Muscle of leg (tissue), 11 donors: ENCODE measurements around the gene PLOD3. TPM values are rescaled to one million over a fixed set of nuclear protein-coding genes. Genes with fewer than 3 reads are reported as not detected.

Experiments used
- DNase-seq: peaks from one replicate; pipeline ENCODE4 v3.0.0; 2013
- H3K27ac ChIP-seq: one replicate; pipeline ENCODE4 v1.5.1; 2013; ENCODE audit warnings: mild to moderate bottlenecking, low read length, control low read depth
- H3K27me3 ChIP-seq: one replicate; pipeline ENCODE4 v1.6.1; 2013; ENCODE audit warnings: low read length; ENCODE audit not compliant: control insufficient read depth, insufficient read depth
- H3K36me3 ChIP-seq: one replicate; pipeline ENCODE4 v1.6.1; 2013; ENCODE audit warnings: low read length; ENCODE audit not compliant: control insufficient read depth, insufficient read depth
- H3K4me1 ChIP-seq: one replicate; pipeline ENCODE4 v1.6.1; 2013; ENCODE audit warnings: low read length; ENCODE audit not compliant: control insufficient read depth, insufficient read depth
- H3K4me3 ChIP-seq: one replicate; pipeline ENCODE4 v1.5.1; 2013; ENCODE audit warnings: low read length, control low read depth
- H3K9me3 ChIP-seq: replicated peaks from 2 replicates; pipeline ENCODE4 v1.6.1; 2013; ENCODE audit warnings: low read depth, low read length; ENCODE audit not compliant: control insufficient read depth
- WGBS: methylation state at CpG from one replicate; pipeline ENCODE4 v1.1.5; 2013; ENCODE audit warnings: missing lambda C conversion rate; ENCODE audit not compliant: insufficient coverage; 5-methylcytosine and 5-hydroxymethylcytosine counted together
- polyA plus RNA-seq, 8 donors: library from polyadenylated mRNA; unstranded; fragments of 120-200 nt; gene quantifications; one replicate each; pipeline versions ENCODE4 v1.2.1 to v1.2.3, GENCODE V29; 2013; ENCODE audit warnings: inconsistent platforms in 1 of 8, low replicate concordance in 1 of 8; ENCODE audit not compliant: insufficient read length in 8 of 8, insufficient read depth in 1 of 8
- total RNA-seq: library from RNA; stranded (reverse); fragments of 120-200 nt; gene quantifications from one replicate; pipeline ENCODE4 v1.2.4, GENCODE V29; 2013

PLOD3 gene
- total and polyA plus RNA-seq, 9 donors: 24.8 to 78.2 (median 51.0) TPM

DNA sequence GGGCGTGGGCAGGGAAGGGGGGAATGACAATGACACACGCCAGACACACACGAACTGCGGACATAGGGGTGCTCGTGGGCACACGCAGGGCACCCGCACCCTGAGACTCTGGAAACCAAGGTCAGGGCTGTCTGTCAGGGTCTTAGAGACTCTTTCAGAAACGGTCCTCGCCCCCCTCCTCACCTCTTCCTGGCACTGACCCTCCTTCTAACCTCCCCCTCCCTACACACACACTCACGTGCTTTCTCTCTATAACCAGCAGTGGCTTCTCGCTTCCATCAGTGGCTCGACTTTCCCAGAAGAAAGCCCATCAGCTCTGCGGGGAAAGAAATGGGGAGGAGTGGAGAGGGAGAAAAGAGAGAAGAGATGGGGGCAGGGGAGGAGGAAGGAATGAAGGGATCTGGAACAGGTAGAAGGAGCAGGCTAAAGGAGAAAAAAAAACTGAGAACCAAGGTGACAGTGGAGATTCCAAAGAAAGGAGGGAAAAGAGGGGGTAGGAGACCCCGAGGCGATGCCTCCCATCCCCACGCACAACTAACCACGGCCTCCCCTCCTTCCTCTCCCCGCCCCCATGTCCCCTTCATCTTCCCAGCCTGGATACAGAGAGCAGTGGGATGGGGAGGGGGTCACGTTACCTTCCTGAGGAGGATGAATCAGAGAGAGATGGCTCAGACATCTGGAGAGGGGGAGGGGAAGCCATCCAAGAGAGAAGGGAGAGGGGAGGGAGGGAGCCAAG lies 50.3 kb downstream of the PLOD3 start:
- no peak for DNase-seq
- H3K9me3 ChIP-seq: no peaks in the 10 kb centered on the region
- 0% methylated on average over 11 of the region's 19 CpGs for WGBS
- peaks cover 98% of the 10 kb centered on the region for H3K27me3 ChIP-seq
- no peaks in the 10 kb centered on the region for H3K36me3 ChIP-seq
- H3K4me3 ChIP-seq: no peak overlapping the region
- no peak overlapping the region for H3K27ac ChIP-seq
- peaks cover 36% of the 10 kb centered on the region for H3K4me1 ChIP-seq

DNA sequence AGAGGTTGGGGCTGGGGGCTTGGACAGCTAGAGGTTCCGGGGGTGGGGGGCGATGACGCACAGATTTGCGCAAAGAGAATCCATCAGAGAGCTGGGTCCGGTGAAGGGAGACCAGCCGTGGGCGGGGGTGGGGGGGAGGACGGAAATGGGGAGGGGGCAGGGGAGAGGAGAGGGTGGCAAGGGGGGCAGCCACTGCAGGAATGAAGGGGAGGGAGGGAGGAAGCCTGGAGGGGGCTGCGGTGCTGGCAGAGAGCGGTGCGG lies 50.8 kb downstream of the PLOD3 start:
- H3K4me1 ChIP-seq: peaks cover 32% of the 10 kb centered on the region
- DNase-seq: no peak
- H3K27me3 ChIP-seq: peaks cover 98% of the 10 kb centered on the region
- H3K36me3 ChIP-seq: no peaks in the 10 kb centered on the region
- no peaks in the 10 kb centered on the region for H3K9me3 ChIP-seq
- no peak overlapping the region for H3K27ac ChIP-seq
- H3K4me3 ChIP-seq: no peak overlapping the region
- WGBS: 0% methylated on average over 7 of the region's 11 CpGs

DNA sequence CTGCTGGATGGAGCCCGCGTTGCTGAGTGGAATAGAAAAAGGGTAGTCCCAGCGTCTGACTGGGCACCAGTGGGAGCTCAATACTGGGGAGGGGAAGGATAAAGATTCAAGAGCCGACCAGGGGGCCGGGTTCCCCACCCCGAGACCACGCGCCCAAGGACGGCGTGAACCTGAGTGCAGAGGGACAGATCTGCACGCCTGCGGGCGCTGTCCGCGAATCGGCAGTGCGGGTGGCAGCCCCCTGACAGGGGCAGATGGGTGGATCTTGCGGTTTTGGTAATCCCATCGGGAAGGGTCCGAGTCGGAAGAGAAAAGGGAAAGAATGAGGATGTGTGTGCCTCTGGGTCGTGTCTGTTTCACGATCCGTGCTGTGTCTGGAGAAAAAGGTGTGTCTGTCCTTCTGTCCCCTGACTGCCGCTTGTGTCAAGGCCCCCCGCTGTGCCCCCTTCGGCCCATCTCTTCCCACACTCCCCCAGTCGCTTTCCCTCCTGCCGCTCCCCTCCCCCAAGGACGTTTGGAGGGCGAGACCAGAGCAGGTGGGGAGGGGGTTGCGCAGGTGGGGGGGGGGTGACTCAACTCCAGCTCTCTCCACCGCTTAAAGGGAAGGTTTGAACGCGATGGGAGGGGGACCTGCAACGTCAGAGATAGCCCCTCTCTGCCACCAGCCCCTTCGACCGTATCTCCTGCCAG lies 51.3 kb downstream of the PLOD3 start:
- H3K27me3 ChIP-seq: peaks cover 94% of the 10 kb centered on the region
- no peaks in the 10 kb centered on the region for H3K36me3 ChIP-seq
- H3K4me3 ChIP-seq: no peak overlapping the region
- peaks cover 32% of the 10 kb centered on the region for H3K4me1 ChIP-seq
- no peak overlapping the region for H3K27ac ChIP-seq
- WGBS: under 1% methylated on average over 26 of the region's 38 CpGs
- no peaks in the 10 kb centered on the region for H3K9me3 ChIP-seq
- no peak for DNase-seq

DNA sequence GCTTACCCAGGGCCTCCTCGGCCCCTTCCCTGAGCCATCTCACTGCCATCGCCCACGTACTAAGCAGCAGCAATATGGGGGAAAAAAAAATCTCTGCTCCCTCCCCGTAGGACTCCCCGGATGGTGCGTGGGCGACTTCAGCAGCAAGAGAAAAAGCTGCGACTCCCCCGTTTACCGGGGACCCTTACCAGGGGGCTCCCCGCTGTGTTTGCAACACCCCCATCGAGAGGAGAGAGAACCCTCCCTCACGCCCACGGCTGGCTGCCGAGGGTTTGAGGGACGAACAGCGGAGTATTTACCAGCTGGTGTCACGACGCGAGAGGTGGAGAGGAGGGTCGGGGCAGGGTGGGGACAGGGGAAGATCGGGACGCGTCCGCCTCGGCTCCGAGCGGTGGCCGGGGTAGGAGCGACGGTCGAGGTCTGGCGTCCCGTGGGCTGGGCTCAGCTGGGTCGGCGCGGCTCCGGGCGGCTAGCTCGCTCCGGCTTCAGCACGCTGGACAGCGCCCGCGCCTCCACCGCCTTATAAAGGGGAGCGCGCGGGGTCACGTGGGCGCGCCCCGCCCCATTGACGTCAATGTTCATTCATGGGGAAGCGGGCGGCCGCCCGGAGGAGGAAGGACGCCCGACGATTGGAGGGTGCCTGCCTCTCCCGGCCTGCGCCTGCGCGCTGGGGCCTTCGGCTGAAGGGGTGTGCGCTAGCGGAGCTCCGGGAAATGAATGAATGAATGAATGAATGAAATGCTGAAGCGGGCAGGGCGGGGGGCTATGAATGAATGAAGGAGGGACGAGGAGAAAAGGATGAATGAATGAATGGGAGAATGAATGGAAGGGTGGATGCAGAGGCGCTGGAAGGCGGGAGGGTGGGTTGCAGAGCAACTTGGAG lies 52.1 kb downstream of the PLOD3 start, which contains the start of gene VGF:
VGF (minus strand) TSS at position 495 of the 883 bp plus-strand sequence. CDS start 726 bp downstream, outside the sequence.
- Histone ChIP-seq H3K36me3 (peaks cover 4% of the 10 kb centered on the region), H3K4me3 (no peak within 1 kb of the TSS), H3K4me1 (peaks cover 32% of the 10 kb centered on the region), H3K27ac (no peak within 1 kb of the TSS), H3K9me3 (no peaks in the 10 kb centered on the region), H3K27me3 (peaks cover 86% of the 10 kb centered on the region)
- DNase-seq: peak; percentile 94
- WGBS: 1% methylated on average over 65 of the region's 74 CpGs

DNA sequence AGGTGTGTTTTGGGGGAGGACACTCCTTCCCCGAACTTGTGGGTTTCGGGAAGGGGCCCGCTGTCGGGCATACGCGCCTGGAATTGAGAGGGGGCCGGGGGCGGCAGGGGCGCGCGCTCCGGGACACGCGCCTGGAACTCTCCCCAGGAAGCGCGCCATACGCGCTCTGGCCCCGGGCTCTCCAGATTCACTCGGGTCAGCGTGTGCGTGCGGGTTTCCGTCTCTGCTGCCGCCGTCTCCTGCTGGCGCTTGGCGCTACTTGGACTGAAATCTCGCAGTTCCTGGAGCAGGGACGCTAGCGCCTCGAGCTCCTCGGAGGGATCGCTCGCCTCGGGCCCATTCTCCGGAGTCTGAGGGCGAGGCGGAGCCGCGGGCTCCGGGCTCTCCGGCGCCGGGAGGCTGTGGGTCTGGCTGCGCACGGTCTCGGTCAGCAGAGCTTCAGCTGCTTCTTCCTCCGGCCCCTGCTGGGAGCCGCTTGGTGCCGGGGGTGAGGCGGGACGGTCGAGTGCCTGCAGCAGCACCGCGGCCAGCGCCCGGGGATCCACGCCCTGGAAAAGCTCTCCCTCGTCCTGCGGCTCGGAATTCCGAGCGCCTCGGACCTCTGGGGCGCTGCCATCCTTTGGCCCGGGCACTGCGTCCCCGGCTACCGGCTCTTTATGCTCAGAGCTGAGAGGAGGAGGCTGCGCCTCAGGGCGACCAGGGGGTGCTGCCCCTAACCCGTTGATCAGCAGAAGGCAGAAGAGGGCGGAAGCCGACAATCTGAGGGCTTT lies 53.1 kb downstream of the PLOD3 start:
- under 1% methylated on average over 70 of the region's 75 CpGs for WGBS
- H3K4me3 ChIP-seq: no peak overlapping the region

DNA sequence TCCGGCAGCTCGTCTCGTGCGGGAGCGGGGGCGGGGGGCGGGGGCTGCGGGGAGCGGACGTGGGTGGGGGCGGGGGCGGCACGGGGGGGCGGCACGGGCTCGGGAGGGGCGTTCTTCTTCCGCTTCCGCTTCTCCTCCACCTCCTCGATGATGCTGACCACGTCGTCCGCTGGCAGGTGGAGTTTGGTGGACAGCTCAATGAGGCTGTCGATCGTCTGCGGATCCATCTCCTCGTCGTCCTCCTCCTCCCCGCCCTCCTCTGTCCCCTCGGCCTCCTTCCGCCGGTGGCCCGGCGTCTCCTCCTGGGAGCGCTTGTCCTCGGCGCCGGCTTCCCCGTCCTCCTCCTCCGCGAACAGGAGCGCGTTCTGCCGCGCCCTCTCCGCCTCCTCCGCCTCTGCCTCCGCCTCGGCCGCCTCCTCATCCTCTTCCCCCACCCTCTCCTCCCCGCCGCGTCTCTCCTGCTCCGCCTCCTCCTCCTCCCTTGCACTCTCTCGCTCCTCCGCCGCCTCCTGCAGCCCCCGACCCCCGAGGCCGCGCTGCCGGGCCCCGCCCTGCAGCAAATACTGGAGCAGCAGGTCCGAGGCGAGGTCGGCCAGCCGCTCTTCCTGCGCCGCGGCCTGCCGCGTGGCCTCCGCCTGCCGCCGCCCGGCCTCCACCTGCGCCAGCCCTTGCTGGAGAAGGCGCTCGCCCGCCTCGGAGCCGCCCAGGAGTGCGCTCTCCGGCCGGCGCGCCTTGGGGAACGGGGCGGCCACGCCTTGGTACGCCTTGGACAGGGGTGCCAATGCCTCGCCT lies 53.9 kb downstream of the PLOD3 start:
- Histone ChIP-seq H3K27ac (no peak overlapping the region), H3K4me1 (peaks cover 32% of the 10 kb centered on the region), H3K9me3 (no peaks in the 10 kb centered on the region), H3K27me3 (peaks cover 68% of the 10 kb centered on the region), H3K36me3 (peaks cover 21% of the 10 kb centered on the region), H3K4me3 (peak overlapping the region; percentile 17)
- WGBS: under 1% methylated on average over 73 of the region's 92 CpGs
- no peak for DNase-seq

More for the DNA sequence above, 53.1 kb downstream of the PLOD3 start:
- H3K27ac ChIP-seq: no peak overlapping the region
- peaks cover 32% of the 10 kb centered on the region for H3K4me1 ChIP-seq
- H3K27me3 ChIP-seq: peaks cover 76% of the 10 kb centered on the region
- peaks cover 14% of the 10 kb centered on the region for H3K36me3 ChIP-seq
- peak; percentile 53 for DNase-seq
- H3K9me3 ChIP-seq: no peaks in the 10 kb centered on the region

DNA sequence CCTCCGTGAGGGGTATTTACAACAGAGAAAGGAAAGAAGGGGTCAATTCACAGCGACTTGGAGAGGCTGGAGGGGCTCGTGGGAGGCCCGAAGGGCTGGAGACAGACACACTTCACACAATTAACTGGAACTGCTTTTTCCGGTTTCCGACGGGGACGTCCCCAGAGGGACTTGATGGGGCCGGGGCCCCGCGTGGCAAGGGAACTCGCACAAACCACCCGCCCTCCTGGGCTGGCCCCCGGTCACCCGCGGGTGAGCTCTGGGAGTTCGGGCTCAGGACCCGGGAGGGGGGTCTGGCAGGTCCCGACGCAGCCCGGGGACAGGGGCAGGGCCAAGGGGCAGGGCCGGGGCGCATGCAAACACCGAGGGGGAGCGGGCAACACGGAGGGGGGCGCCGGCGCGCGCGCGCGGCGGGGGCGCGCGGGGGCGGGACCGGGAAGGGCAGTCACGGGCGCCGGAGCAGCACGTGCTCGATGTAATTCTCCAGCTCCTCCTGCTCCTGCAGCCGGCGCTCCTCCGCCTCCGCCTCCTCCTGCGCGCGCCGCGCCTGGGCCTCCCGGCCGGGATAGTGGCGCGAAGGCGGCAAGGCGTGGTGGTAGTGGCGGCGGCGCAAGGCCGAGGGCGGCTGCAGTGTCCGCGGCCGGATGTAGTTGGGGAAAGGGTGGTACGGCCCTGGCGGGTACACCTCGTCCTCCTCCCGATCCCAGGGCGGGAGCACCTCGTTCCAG lies 54.7 kb downstream of the PLOD3 start:
- Histone ChIP-seq H3K9me3 (no peaks in the 10 kb centered on the region), H3K4me3 (no peak overlapping the region), H3K27ac (no peak overlapping the region), H3K4me1 (peaks cover 32% of the 10 kb centered on the region), H3K27me3 (peaks cover 60% of the 10 kb centered on the region), H3K36me3 (peaks cover 24% of the 10 kb centered on the region)
- WGBS: under 1% methylated on average over 34 of the region's 74 CpGs
- peak; percentile 54 for DNase-seq

DNA sequence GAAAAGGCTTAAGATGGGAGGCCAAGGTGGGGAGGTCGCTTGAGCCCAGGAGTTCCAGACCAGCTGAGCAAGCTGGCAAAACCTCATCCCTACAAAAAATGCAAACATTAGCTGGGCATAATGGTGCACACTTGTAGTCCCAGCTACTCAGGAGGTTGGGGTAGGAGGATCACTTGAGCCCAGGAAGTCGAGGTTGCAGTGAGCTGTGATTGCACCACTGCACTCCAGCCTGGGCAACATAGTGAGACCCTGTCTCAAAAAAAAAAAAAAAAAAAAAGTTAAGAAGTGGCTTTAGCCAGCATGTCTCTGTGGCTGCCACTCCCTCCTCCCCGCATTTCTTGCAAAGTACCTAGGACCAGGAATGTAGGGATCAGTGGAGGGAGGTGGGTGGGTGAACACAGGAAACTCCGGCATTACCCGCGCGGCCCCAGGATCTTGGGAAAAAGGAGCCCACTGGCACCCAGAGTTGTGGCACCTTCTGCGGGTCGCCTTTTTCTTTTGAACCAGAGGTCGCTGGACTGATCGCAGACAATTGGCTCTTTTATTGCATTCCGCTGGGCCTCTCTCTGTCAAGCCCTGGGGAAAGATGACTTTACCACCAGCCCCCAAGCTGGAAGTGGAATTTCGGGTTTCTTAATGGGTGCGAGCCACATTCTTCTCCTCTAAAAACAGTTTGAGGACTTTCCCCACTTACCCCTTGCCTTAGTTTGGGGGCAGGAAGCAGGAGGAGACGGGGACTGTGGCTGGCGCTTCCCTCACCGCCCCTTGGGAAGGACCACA lies 55.5 kb downstream of the PLOD3 start:
- 69% methylated on average over 8 of the region's 17 CpGs for WGBS

More for the DNA sequence above, 55.5 kb downstream of the PLOD3 start:
- Histone ChIP-seq H3K36me3 (peaks cover 30% of the 10 kb centered on the region), H3K27ac (no peak overlapping the region), H3K27me3 (peaks cover 52% of the 10 kb centered on the region), H3K9me3 (no peaks in the 10 kb centered on the region), H3K4me3 (no peak overlapping the region), H3K4me1 (peaks cover 32% of the 10 kb centered on the region)
- DNase-seq: no peak
